ENCODE measurements around the gene ZBTB11. TPM values are rescaled to one million over a fixed set of nuclear protein-coding genes. Genes with fewer than 3 reads are reported as not detected.
A peak's percentile ranks its signal among the peaks of the same experiment; 100 is the strongest.

Gene ZBTB11
- total and polyA plus RNA-seq, 2 of the 13 experiments (the other 11 are each of a cell fraction or from before 2014, with no cell fraction given): 5.9 to 18.1 TPM

GRCh38 chr3:101685870-101686307 is 9.0 kb upstream of the ZBTB11 start (continued):
- TF ChIP-seq ZNF569 (CRISPR knock-in tag; IDR thresholded peaks at IDR 0.05; ENCODE audit: borderline replicate concordance) (no peak), NR1H2 (CRISPR knock-in tag; IDR thresholded peaks at IDR 0.05; ENCODE audit: borderline replicate concordance, low read depth) (no peak), NR2C2 (CRISPR knock-in tag; IDR thresholded peaks at IDR 0.05; ENCODE audit: borderline replicate concordance) (no peak), NAIF1 (CRISPR knock-in tag; IDR thresholded peaks at IDR 0.05; ENCODE audit: borderline replicate concordance) (peak; percentile 18; the same call in 1 of the 2 replicates), ZMYM4 (CRISPR knock-in tag; IDR thresholded peaks at IDR 0.05) (no peak), XBP1 (CRISPR knock-in tag; IDR thresholded peaks at IDR 0.05) (no peak), ZFP36L1 (CRISPR knock-in tag; IDR thresholded peaks at IDR 0.05) (0 out of 2 replicates have a peak, but pooled peaks have one; percentile 26), TBL1XR1 (IDR thresholded peaks at IDR 0.05; ENCODE audit: borderline replicate concordance, low read length, partially characterized antibody) (no peak), ZNF841 (CRISPR knock-in tag; IDR thresholded peaks at IDR 0.05; ENCODE audit: borderline replicate concordance) (no peak), ZNF543 (CRISPR knock-in tag; IDR thresholded peaks at IDR 0.05) (0 out of 2 replicates have a peak, but pooled peaks have one; percentile 0), ZNF329 (CRISPR knock-in tag; IDR thresholded peaks at IDR 0.05; ENCODE audit: low read depth) (no peak), ZNF776 (CRISPR knock-in tag; IDR thresholded peaks at IDR 0.05) (no peak; the same call in 1 of the 2 replicates), MATR3 (CRISPR knock-in tag; IDR thresholded peaks at IDR 0.05) (no peak), DMAP1 (CRISPR knock-in tag; IDR thresholded peaks at IDR 0.05) (no peak), TARDBP (CRISPR knock-in tag; IDR thresholded peaks at IDR 0.05) (no peak), ZNF713 (CRISPR knock-in tag; IDR thresholded peaks at IDR 0.05) (no peak), ZNF30 (CRISPR knock-in tag; IDR thresholded peaks at IDR 0.05) (no peak)
- TF ChIP-seq, protein P1, sequence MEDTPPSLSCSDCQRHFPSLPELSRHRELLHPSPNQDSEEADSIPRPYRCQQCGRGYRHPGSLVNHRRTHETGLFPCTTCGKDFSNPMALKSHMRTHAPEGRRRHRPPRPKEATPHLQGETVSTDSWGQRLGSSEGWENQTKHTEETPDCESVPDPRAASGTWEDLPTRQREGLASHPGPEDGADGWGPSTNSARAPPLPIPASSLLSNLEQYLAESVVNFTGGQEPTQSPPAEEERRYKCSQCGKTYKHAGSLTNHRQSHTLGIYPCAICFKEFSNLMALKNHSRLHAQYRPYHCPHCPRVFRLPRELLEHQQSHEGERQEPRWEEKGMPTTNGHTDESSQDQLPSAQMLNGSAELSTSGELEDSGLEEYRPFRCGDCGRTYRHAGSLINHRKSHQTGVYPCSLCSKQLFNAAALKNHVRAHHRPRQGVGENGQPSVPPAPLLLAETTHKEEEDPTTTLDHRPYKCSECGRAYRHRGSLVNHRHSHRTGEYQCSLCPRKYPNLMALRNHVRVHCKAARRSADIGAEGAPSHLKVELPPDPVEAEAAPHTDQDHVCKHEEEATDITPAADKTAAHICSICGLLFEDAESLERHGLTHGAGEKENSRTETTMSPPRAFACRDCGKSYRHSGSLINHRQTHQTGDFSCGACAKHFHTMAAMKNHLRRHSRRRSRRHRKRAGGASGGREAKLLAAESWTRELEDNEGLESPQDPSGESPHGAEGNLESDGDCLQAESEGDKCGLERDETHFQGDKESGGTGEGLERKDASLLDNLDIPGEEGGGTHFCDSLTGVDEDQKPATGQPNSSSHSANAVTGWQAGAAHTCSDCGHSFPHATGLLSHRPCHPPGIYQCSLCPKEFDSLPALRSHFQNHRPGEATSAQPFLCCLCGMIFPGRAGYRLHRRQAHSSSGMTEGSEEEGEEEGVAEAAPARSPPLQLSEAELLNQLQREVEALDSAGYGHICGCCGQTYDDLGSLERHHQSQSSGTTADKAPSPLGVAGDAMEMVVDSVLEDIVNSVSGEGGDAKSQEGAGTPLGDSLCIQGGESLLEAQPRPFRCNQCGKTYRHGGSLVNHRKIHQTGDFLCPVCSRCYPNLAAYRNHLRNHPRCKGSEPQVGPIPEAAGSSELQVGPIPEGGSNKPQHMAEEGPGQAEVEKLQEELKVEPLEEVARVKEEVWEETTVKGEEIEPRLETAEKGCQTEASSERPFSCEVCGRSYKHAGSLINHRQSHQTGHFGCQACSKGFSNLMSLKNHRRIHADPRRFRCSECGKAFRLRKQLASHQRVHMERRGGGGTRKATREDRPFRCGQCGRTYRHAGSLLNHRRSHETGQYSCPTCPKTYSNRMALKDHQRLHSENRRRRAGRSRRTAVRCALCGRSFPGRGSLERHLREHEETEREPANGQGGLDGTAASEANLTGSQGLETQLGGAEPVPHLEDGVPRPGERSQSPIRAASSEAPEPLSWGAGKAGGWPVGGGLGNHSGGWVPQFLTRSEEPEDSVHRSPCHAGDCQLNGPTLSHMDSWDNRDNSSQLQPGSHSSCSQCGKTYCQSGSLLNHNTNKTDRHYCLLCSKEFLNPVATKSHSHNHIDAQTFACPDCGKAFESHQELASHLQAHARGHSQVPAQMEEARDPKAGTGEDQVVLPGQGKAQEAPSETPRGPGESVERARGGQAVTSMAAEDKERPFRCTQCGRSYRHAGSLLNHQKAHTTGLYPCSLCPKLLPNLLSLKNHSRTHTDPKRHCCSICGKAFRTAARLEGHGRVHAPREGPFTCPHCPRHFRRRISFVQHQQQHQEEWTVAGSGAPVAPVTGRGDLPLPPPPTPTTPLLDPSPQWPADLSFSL (CRISPR knock-in tag; IDR thresholded peaks at IDR 0.05): no peak
- TF ChIP-seq, protein P2, sequence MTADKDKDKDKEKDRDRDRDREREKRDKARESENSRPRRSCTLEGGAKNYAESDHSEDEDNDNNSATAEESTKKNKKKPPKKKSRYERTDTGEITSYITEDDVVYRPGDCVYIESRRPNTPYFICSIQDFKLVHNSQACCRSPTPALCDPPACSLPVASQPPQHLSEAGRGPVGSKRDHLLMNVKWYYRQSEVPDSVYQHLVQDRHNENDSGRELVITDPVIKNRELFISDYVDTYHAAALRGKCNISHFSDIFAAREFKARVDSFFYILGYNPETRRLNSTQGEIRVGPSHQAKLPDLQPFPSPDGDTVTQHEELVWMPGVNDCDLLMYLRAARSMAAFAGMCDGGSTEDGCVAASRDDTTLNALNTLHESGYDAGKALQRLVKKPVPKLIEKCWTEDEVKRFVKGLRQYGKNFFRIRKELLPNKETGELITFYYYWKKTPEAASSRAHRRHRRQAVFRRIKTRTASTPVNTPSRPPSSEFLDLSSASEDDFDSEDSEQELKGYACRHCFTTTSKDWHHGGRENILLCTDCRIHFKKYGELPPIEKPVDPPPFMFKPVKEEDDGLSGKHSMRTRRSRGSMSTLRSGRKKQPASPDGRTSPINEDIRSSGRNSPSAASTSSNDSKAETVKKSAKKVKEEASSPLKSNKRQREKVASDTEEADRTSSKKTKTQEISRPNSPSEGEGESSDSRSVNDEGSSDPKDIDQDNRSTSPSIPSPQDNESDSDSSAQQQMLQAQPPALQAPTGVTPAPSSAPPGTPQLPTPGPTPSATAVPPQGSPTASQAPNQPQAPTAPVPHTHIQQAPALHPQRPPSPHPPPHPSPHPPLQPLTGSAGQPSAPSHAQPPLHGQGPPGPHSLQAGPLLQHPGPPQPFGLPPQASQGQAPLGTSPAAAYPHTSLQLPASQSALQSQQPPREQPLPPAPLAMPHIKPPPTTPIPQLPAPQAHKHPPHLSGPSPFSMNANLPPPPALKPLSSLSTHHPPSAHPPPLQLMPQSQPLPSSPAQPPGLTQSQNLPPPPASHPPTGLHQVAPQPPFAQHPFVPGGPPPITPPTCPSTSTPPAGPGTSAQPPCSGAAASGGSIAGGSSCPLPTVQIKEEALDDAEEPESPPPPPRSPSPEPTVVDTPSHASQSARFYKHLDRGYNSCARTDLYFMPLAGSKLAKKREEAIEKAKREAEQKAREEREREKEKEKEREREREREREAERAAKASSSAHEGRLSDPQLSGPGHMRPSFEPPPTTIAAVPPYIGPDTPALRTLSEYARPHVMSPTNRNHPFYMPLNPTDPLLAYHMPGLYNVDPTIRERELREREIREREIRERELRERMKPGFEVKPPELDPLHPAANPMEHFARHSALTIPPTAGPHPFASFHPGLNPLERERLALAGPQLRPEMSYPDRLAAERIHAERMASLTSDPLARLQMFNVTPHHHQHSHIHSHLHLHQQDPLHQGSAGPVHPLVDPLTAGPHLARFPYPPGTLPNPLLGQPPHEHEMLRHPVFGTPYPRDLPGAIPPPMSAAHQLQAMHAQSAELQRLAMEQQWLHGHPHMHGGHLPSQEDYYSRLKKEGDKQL (CRISPR knock-in tag; IDR thresholded peaks at IDR 0.05; ENCODE audit: low read depth): no peak

Measured in HepG2 (cell line).